ELF-1 (cell line): ENCODE measurements around the gene TTC34.

Experiments used
- DNase-seq: peaks from one replicate; pipeline ENCODE4 v3.0.0-alpha.2; 2016; ENCODE audit warnings: low read depth, low spot score

The TTC34 gene

GRCh38 chr1:2591581-2592261 is 209.8 kb downstream of the TTC34 start:
- no peak for DNase-seq

GRCh38 chr1:2591233-2591580 is 210.3 kb downstream of the TTC34 start:
- no peak for DNase-seq

DNA sequence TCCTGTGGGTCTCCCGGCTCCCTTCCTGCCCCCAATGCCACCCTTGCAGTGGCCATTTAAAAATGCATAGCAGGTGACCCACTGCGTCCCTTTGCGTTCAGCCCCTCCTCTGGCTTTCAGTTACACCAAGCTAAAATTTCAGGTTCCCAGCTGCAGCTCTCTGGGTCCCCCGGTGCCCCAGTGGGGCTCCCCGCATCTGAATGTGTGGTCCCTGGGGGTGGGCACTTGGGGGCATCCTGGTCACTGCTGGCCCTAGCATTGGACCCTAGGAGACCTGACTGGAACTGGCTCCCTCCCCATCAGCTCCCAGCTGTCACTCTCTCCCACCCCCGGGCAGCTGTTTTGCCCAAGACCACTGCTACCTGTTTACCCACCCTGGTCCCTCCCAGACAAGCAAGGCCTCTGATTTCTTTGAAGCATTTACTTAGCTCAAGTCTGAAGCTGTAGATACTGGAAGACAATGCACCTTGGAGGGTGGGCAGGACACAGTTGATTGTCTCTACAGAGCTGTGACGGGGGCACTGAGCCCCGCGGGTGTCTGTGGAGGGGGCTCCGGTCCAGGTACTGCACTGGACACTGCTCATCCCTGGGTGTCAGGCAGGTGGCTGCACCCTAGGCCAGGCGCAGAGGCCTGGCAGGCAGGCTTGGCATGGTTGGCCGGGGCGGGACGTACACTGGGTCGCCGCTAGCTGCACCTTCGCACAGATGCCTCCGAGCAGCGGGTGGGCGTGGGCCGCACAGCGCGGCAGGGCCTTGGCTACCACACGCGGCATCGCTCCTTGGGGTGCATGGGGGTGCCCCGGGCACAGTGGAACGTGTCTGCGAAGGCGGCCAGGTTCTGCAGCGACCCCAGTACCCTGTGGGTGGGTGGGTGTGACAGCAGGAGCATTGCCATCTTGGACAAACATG is 211.0 kb downstream of the TTC34 start:
- no peak for DNase-seq

DNA sequence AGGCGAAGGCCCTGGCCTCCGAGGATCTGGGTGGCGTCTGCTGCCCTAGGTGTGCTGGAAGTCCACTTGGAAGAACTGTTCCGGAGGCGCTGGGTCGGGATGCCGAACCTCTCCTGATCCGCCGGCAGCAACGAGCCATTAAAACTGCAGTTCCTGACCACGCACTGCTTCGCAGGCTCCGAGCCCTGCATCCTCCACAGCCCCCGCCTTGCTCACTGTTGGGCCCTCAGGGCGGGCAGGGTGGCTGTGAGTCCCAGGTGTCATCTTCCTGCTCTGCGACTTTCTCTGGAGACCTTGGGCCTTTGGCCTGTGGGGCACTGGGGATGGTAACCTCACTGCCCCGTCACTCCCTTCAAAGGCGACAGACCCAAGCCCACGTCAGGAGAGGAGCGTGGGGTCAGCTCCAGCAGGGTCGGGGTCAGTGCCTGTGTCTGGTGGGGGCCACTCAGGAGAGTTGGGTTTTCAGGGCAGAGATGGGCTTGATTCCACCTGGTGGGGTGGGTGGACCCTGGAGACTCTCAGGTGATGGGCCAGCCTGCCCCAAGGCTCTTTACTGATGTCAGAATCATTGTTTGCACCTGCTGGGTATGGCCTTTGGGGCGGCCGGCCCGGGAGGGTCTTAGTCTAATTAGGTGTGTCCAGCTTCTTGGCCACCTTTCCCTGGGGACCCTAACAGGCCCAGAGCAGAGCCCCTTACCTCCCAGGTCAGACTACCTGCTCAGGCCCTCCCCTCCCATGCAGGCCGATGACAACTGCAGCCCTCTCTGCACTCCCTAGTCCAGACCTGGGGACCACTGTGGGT is 211.9 kb downstream of the TTC34 start:
- no peak for DNase-seq

- no peak for DNase-seq
These were observed 212.6 kb downstream of the TTC34 start for GRCh38 chr1:2588661-2589430.

DNA sequence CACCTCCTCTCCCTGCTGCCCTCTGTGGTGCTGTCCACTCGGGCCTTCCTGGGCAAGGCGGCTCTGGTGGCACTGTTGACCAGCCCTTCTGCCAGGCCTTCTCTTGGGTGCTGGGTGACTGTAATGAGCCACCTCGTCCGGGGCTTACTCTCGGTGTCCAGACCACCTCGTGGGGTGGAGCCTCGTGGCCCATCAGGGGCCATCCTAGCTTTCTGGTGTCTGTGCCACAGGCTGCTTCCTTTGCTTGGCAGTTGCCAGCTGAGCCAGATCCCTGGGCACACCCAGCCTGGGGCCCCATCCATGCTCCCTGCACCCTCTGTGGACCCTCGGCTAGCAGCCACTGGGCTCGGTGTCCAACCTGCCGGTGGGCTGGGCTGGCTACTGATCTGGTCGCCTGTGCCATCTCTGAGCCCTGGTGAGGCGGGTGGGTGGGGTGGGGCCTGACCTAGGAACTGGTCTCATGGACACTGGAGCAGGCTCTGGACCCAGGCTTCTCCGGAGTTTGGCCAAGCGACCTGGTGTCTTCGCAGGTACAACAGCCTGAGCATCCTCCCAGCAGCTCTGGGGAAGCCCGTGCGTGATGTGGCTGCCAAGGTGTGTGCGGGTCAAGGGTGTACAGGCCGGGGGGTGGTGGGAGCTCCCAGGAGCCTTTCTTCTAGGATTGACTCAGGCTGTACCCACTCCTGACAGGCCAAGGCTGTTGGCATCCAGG is 213.5 kb downstream of the TTC34 start:
- DNase-seq, result no peak

DNA sequence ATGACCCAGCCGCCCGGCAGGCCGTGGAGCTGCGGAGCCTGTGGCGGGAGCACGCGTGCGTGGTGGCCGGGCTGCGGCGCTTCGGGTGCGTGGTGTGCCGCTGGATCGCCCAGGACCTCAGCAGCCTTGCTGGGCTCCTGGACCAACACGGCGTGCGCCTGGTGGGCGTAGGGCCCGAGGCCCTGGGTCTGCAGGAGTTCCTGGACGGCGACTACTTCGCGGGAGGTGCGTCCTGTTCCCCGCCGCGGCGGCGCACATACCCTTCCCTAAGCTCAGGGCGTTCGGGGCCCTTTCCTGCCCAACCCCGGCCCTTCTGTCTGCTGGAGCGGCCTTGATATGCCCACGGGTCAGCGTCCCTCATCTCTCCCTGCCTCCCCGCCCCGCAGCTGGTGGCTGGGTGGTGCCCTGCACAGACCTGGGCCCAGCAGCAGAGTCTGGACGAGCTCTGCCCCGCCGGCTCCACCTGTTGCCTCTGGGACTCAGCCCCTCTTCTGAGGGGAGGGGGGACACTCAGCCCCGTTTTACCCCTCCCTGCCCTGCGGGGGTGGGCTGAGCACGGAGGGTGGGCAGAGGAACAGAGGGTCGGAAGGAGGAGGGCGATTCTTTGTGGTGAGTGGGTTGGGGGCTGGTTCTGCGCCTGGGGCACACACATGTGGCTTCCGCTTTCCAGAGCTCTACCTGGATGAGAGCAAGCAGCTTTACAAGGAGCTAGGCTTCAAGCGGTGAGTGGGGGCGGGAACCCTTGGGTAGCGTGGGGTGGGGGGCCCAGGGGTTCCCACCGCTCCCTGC is 214.2 kb downstream of the TTC34 start:
- DNase-seq, result peak; percentile 32

- DNase-seq, result peak; percentile 98
These were observed 215.1 kb downstream of the TTC34 start, which contains the start of gene PRXL2B for GRCh38 chr1:2586154-2587070. PRXL2B (plus strand) TSS chr1:2586777; CDS start chr1:2586886, 109 bp downstream.
